CD4-positive, alpha-beta T cell treated with Interleukin-15 for 4 hours (primary cell): Measurements from ENCODE around the gene SLC6A12.
"Not testable (repeated sequence)": the region's sequence is repeated elsewhere in the genome, so short reads cannot be mapped to it uniquely, and the experiment has no call there.

Source experiments
- DNase-seq: peaks from one replicate; pipeline ENCODE4 v3.0.0-alpha.2; 2020; ENCODE audit warnings: low spot score

Gene SLC6A12

DNA sequence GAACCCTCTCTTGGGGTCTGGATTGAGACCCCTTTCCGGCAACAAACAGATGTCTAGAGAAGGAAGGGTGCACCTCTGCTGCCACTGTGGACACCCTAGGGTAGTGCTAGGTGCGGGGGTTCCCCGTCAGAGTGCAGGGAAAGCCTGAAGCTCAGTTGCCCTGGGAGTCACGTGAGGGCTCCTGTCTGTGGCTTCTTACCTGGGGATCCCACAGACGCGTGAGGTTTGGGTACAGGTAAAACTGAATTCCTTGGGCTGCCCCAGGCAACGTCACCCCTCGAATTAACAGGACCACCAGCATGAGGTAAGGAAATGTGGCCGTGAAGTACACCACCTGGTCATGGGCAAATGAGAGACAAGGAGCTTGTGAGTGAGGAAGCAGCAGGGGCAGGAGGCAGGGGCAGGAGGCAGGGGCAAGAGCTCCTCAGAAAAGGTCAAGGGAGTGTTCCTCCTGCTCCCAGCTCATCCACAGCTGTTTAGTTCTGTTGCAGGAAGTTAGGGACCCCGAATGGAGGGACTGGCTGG, 21.0 kb upstream of the SLC6A12 start:
- DNase-seq = no peak

DNA sequence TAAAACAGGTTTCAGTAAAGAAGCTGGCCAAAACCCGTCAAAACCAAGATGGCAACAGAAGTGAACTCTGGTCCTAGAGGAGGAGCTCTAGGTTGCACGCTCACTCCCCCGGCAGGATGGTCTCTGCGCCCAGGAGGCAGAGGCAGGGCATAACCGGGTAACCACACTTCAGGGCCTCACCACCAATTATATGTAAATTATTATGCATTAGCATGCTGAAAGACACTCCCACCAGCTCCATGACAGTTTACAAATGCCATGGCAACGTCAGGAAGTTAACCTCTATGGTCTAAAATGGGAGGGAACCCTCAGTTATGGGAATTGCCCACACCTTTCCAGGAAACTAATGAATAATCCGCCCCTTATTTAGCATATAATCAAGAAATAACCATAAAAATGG, 20.1 kb upstream of the SLC6A12 start:
- DNase-seq = no peak

DNA sequence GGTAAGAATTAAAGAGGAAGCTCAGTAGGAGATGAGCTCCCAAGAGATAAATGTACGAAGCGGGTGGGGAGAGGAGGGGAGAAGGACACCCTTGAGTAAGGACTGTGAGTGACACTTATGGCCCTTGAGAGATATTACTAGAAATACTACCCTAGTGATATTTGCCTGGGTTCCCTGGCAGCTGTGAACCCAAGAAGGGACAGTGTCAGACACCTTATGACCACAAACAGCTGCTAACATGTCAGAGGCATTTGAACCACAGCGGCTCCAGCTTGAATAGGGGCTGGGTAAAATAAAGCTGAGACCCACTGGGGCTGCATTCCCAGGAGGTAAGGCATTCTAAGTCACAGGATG, 19.6 kb upstream of the SLC6A12 start:
- no peak for DNase-seq

DNA sequence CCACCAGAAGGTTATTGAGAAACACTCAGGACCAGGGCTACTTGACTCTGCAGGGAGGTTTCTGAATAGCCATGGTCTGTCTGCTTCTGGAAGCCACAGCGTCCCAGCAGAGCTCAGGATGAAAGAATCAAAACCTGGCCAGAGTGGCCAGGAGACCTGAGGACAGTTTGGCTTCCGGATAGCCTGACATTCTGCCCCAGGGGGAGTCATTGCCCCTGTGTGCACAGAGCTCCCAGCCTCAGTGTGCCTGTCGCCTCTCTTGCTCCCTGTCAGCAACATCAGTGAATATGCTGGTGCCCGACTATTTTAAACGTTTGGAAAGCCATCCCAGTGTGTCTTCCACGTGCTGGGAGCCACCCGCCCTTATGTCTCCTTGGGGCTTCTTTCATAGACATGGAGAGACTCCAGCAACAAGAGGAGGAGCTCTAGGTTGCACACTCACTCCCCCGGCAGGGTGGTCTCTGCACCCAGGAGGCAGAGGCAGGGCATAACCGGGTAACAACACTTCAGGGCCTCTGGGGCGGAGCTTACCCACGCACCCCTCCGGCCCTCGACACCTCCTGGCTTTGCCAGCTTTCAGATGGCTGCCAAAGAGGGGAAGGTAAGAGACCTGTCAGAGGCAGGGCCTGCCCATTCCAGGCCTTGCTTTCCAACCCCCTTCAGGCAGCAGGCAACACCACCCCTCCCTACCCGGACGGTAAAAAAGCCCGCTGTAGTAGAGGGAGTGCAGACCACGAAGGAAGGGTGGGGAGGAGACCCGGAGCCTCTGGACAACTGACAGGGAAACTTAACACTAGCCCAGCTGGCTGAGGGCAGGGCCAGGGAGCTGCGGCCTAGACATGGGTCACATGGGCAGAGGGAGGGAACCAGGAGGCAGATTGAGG, 19.0 kb upstream of the SLC6A12 start:
- no peak for DNase-seq

DNA sequence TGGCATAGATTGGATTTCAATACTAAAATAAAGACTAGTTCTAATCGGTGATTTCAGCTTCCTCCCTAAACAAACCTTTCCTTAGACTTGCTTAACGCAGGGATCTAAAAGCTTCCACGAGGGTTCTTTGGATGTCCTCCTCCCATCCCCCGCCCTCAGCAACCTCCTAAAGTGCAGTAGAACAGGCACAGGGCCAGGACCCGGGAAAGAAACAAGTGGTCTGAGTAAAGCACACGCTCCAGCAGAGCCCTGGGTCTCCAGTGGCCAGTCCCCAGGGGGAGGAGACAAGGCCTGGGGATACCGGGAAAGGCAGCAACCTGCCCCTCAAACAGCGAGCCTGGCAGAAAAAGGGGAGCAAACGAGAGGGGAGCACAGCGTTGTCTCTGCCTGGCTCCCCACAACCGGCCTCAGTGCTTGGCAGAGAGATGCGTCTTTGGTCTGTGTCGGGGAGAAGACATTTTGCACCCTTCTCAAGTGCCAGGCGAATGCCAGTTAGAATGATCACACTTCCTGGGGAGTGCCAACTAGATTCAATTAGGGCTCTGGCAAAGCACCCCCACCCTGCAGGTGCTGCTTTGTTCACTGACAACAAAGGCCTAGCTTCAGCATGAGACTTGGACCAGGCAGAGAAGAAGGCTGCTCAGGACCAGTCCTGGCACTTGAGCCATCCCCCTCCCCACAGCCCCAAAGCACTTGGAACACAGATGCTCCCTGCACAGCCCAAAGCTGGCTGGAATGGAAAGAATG, 17.1 kb upstream of the SLC6A12 start:
- no peak for DNase-seq

DNA sequence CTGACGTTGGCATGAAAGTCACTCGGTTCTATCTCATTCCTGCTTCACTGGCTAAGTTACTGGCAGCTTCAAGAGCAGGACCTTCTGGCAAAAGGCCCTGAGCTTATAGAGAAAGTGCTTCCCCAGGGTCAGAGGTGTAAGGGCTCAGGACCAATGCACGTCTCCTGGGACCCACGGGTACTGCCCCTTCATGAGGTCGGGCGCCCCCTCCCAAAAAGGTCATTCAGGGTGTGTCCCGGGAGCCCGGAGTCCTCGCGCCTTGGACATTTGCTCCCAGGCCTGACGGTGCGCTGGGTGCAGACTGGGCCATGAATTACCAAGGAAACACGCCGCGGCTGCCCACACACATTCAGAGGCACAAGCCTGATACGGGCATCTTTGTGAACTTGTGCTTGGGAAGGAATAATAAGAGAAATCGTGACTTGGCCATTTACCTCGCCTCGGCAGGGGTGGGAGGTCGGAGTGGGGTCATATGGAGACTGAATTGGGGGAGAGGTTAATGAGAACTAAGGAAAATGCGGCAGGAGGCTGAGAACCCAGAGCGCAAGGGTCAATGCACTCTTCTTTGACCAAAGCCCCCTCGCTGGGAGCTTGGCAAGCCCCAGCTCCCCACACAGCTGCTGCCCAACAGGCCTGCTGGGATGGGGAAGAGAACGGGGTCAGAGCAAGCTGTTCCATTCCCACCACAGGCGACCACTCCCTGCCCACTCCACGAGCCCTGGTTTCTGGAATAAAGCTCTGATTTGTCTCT, 15.7 kb upstream of the SLC6A12 start:
- no peak for DNase-seq

DNA sequence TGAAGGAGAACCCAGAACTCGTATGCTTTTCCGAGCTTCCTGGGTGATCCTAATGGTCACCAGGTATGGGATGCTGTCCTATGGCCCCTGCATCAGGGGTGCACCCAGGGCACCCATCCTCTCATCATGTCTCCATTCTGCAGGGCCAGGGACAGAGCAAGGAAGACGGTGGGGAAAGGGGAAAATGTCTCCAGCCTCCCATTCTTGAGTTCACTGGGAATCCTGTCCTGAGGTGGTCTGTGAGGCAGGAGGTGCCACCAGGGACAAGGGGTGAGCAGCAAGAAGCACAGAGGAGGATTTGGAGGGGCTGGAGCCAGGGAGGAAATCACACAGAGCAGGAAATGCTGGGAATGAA, 14.9 kb upstream of the SLC6A12 start:
- DNase-seq = no peak

DNA sequence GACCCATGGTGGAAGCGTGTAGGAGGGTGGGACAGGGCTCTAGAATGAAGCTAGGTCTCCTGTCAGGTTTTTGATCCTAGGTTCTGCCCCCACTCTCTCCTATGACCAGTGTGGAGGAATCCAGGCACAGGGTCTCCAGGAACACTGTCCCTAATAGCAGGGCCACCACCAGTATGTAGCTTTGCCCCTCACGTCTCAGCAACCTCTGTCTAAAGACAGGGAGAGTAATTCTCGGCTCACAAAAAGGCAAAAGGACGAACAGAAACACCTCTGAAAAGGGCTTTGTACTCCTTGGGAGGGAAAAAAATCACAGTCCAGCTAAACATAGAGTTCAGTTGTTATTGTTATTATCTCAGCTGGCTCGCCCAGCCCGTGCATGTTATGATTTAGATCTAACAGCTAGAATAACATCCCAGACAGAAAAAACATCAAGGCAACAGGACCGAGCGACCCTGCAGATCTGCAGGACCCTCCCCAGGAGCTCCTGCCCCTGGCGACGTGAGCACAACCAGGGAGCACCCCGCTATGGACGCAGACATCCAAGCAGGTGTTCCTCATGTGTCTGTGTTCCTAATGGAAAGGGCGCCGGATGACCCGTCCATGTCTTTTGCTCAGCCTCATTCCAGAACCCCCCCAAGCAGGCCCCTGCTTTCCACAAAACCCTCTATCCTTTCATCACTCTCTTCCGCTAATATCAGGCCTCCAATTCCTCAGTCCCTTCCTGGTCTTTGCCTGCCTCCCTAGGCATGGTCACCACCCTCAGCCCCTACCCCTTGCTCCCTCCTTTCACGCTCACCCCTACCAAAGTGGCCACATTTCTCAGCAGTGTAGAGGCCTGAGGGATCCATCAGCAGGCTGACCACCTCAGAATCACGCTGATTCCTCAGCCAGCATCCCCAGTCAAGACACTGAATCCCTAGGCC, 14.2 kb upstream of the SLC6A12 start:
- DNase-seq = no peak

DNA sequence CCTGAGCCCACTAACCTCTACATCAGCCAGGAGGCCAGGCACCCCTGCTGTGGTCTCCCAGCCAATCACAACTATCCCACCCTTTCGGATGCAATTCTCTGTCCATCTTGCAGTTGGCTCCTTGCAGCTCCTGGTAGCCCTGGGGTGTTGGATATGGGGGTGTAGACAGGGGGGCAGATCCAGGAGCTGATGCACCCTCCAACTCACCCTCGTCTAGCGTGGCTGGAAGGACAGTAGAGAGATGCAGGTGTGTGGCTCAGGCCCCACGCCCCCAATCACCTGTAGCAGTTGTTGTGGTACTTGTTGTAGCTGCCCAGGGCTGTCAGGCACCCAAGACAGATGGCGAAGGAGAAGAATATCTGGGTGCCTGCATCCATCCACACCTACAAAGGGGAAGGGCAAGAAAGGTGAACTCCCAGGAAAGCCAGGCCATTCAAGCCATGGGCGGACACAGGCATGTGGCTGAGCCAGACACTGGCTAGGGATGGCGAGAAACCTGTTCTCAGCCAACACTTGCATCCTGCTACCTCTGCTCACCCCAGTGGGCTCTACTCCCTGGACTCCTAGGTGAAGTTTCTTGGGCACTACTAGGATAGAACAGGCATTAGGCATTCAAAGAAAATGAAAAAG, 13.4 kb upstream of the SLC6A12 start:
- DNase-seq = no peak

DNA sequence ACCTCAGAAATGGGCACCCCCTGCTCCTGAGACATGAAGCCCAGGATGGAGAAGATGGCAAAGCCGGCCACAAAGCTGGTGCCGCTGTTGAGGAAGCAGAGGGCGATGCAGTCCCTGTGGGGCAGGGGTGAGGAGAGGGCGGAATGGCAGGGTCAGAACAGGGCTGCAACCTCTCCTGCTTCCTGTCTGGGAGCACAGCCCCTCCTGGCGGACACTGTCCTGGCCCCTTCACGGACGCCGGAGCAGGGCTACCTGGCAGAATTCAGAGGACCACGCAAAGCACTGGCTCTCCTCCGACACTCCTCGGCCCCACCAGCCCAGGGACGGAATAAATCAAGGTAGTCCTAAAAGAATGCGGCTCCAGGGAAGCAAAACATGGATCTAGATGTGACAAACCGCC, 12.4 kb upstream of the SLC6A12 start:
- no peak for DNase-seq

DNA sequence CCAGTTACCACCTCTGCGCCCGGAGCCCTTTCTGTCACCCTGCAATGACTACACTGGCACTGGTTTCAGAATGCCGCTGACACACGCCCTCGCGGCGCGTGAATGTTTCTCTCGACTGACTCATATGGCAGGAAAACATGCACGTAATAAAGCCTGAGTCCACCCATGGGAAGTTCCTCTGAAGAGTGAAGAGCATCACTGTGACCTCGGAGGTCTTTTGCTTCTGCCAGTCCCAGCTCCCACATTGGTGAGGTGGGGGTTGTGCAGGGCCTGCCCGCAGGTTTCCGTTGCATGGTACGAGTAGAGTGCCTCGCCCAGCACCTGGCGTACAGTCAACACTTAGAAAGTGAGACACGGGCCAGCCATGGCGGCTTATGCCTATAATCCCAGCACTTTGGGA, 11.1 kb upstream of the SLC6A12 start:
- no peak for DNase-seq

DNA sequence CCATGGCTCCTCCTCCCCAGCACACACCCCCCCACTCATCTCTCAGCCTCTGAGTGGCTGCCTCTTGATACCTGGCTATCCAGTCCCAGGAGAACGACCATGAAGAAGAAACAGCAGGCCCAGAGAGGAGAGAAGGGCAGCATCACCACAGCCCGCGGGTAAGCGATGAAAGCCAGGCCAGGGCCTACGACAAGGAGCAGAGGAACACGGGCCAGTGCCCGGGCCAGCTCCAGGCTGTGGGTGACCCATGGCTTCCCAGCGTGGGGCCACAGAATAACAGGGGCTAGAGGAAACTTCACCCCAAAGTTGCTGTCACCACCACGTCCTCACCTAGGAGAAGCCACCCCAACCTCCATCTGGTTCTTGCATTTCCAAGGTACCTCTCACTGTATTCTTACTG, 10.4 kb upstream of the SLC6A12 start:
- no peak for DNase-seq

DNA sequence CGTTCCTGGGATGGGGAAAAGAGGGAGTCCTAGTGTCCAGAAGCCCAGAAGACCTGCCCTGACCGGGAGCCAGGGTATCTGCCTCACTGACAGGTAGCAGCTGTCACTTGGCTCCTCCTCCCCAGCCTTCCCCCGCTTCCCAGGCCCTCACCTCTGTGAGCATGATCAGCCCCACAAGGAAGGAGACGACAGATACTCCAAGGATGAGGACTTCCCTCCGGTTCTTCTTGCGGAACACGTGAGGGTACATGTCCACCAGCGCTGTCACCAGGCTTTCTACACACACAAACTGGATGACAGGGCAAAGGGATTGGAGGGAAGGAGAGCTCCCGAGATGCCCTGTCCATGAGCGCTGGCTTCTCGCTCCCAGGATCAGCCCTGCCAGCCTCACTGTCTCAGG, 9.9 kb upstream of the SLC6A12 start:
- DNase-seq = no peak

DNA sequence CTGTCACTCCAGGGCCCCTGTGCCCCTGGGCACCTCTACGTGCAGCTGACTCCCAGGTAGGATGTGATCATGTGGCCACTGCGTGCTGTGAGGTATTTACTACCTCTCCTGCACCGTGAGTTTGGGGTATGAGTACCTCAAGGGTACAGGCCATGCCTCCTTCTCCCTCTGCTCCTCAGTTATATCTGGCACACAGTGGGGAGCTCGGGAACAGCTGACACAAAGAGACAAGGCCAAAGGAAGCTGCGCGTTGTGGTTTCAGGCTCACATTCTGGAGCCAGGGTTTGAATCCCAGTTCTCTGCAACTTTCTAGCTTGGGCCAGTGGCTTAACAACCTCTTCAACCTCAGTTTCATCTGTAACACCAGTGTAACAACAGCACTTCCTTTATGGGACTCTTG, 7.8 kb upstream of the SLC6A12 start:
- DNase-seq = no peak

DNA sequence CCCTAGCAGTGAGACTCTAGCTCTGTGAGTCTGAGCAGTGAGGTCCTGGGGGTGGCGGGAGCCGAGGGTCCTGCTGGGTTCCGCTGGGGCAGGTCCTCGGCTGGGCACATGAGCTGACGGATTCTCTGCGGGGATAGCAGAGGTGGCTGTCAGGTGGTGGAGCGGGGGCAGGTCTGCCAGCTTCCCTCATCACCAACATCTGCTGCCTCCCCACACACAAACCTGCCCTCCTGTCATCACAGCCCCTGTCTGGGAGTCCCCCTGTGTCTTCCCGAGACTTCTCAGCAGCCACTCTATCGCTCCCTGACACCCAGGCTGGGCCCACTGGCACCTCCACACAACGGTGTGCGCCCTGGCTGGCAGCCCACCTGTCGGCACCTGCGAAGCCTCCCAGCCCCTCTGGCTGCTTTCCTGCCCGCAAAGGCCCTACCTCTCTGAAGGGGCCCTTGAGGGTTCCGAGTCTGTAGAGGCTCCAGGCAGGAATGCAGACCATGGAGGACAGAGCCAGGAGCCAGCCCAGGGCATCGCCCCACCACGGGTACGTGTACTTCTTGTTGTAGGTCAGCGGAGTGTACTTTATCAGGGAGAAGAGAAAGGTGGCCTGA, 7.1 kb upstream of the SLC6A12 start:
- no peak for DNase-seq

DNA sequence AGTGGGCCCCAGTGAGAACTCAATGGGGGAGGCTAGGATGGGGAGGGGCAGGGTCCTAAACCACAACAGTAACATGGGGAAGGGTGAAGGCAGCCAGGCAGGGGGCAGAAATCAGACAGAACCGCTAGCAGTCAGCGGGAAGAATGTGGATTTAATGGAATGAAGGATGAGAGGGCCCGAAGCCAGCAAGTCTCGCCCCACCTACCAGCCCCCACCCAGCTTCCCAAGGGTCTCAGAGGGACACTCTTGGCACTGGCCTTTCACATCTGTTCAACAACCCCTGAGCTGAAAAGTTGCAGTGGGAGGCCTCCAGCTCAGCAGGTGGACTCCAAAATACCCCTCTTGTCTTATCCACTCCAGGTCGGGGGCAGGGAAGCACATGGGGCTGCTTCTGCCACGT, 6.5 kb upstream of the SLC6A12 start:
- DNase-seq = no peak

DNA sequence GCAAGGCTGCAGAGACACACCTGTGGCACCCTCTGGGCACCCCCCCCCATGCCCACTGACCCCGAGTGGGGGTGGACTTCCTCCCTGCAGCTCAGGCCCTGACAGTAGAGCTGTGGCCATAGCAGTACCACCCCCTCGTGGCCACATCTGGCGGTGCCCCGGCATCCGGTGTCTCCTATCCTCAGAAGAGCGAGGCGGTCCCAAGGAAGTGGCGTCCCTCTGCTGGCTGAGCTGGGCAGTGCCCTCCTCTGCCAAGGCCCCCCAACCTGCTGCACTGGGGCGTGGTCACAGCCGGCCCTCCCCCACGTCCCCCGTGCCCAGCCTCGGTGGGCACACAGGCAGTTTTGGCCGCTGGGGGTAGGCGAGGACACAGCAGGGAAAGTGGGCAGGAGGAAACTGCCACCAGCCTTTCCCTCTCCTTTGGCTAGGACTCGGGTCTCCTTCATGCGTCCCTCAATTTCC, 6.0 kb upstream of the SLC6A12 start:
- no peak for DNase-seq

DNA sequence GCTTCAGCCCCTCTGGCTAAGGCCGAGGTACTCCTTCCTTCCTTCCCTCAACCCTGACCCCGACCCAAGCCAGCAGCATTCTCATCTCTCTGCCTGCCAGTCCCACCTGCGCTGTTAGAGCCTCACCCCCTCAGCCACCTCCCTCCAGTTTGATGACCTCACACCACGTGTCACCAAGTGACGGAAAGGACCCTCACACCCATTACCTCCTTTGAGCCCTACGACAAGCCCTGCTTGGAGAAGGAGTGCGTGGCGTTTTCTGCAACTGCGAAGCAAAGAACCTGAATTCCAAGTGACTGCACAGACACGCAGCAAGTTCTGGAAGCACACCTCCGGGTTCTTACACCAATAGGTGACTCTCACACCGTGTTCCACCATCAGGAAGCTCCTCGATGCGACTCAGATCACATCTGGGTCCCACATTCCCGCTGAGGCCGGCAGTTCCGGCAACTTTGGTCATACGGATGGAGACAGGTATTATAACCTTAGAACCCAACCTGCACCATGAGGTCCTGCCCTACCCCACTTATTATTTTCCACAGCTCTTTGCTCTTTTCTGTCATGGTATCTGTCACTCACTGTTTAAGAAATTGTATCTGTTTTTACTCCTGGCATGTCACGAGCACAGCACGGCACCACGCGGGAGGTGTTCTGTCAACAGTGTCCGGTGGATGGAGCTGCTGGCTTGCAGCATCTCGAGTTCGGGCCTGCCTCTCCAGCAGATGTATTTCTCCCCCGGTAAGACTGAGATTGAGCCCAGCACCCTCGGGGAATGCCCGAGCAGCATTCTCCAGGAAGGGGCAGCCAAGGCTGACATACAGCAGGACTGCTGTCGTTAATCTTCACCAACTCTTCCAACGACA, 5.0 kb upstream of the SLC6A12 start:
- no peak for DNase-seq

DNA sequence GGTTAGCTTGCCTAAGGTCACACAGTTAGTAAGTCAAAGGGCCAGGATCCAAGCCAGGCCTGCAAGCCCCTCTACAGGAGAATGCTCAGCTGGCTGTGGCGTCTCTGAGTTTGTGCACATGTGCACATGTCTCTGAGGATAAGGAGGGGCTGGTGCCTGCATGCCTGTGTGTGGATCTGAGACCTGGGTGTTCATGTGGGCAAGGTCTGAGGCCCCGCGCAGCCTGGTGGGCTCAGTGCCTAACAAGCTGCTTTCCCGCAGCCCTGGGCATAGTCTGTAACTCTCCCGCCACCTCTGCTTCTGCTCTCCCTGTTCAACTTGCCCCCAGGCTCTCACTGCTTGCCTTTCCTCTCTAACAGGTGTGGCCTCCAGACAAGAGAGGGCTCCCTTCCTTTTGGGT, 4.3 kb upstream of the SLC6A12 start:
- DNase-seq = no peak

DNA sequence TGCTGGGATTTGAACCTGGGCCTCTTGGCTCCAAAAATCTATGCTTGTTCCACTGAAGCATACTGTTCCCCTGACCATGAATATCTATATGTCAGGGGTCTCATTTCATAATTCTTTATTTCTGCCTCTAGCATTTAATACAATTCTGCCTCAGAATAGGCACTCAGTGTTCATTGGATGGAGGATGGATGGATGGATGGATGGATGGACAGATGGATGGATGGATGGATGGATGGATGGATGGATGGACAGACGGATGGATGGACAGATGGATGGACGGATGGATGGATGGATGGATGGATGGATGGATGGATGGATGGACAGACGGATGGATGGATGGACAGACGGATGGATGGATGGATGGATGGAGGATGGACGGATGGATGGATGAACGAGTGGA, 3.1 kb upstream of the SLC6A12 start:
- not testable (repeated sequence) for DNase-seq
